SKM-1 (cell line): ENCODE data around the gene OR4D6.

Experiments used
- DNase-seq: peaks from one replicate; lab custom pipeline; 2025; ENCODE audit not compliant: unreplicated experiment; lab: John Stamatoyannopoulos, UW

OR4D6 gene

DNA sequence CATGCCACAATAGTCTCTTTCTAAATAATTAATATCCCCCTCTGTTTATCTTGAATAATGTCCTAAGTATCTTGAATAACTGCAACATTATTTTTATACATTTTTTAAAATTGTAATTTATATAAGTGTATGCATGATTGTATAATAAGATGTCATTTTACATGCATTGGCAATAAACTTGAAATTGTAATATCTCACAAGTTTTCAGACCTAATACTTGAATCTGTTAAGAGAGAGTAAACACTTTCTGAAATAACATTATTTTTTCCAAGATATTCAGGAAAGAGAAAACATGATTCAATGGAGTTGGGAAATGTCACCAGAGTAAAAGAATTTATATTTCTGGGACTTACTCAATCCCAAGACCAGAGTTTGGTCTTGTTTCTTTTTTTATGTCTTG is 46.5 kb downstream of the OR4D6 start, which contains the start of gene OR4D11:
Gene OR4D11, plus strand, starts transcription at position 301 of the 400 bp plus-strand sequence. Its CDS starts 0 bp downstream, at position 301.
- DNase-seq, result no peak
